Measurements from ENCODE around the gene SWI5. TPM values are rescaled to one million over a fixed set of nuclear protein-coding genes. Genes with fewer than 3 reads are reported as not detected.

Gene SWI5
- total and polyA plus RNA-seq, 7 donors = 18.0 to 35.7 (median 24.1) TPM

- H3K4me3 ChIP-seq = no peak overlapping the region
- H3K4me1 ChIP-seq = peaks cover 0 to 21% (median 11%) of the 10 kb centered on the region in 4 donors
- H3K27me3 ChIP-seq = peaks cover 0 to 27% (median 20%) of the 10 kb centered on the region in 3 donors
- 81 to 84% methylated on average over 3 of the region's 3 CpGs for WGBS, 2 donors
- H3K9me3 ChIP-seq = no peaks in the 10 kb centered on the region
- H3K36me3 ChIP-seq = peaks cover 0 to 6% (median under 1%) of the 10 kb centered on the region in 4 donors
- TF ChIP-seq POLR2AphosphoS5 (IDR thresholded peaks at IDR 0.05) (no peak), POLR2A (IDR thresholded peaks at IDR 0.05) (no peak), EP300 (IDR thresholded peaks at IDR 0.05) (no peak)
- intact Hi-C loops (cut with DNase I) = no loop called here
- DNase-seq = no peak
- H3K27ac ChIP-seq = no peak overlapping the region
These were observed 24.4 kb upstream of the SWI5 start for GRCh38 chr9:128251732-128252100.

- no peak for DNase-seq
- Histone ChIP-seq H3K9me3 (no peaks in the 10 kb centered on the region), H3K27ac (no peak overlapping the region), H3K4me3 (no peak overlapping the region), H3K4me1 (peaks cover 0 to 21% (median 11%) of the 10 kb centered on the region in 4 donors), H3K36me3 (peaks cover 5 to 14% (median 7%) of the 10 kb centered on the region in 4 donors), H3K27me3 (peaks cover 0 to 27% (median 20%) of the 10 kb centered on the region in 3 donors)
- intact Hi-C loops (cut with DNase I) = no loop called here
- TF ChIP-seq POLR2A (IDR thresholded peaks at IDR 0.05) = no peak
- no peak for TF ChIP-seq POLR2AphosphoS5 (IDR thresholded peaks at IDR 0.05)
- TF ChIP-seq EP300 (IDR thresholded peaks at IDR 0.05) = no peak
- no peak for TF ChIP-seq CTCF (IDR thresholded peaks at IDR 0.05)
- WGBS, 2 donors = 91 to 93% methylated on average over 25 of the region's 25 CpGs
These were observed 23.5 kb upstream of the SWI5 start for GRCh38 chr9:128252317-128253139.

- no peak for DNase-seq
- Histone ChIP-seq H3K4me1 (peaks cover 0 to 21% (median 11%) of the 10 kb centered on the region in 4 donors), H3K4me3 (no peak overlapping the region), H3K27me3 (peaks cover 0 to 27% (median 20%) of the 10 kb centered on the region in 3 donors), H3K9me3 (no peaks in the 10 kb centered on the region), H3K36me3 (peaks cover 13 to 22% (median 16%) of the 10 kb centered on the region in 4 donors), H3K27ac (no peak overlapping the region)
- intact Hi-C loops (cut with DNase I) = no loop called here
- TF ChIP-seq EP300 (IDR thresholded peaks at IDR 0.05) (no peak), POLR2AphosphoS5 (IDR thresholded peaks at IDR 0.05) (no peak), CTCF (IDR thresholded peaks at IDR 0.05) (no peak), POLR2A (IDR thresholded peaks at IDR 0.05) (no peak)
- WGBS, 2 donors = 87 to 90% methylated on average over 31 of the region's 31 CpGs
These were observed 22.7 kb upstream of the SWI5 start for GRCh38 chr9:128253140-128253990.

GRCh38 chr9:128253991-128254346 is 22.1 kb upstream of the SWI5 start:
- Histone ChIP-seq H3K4me1 (peaks cover 0 to 21% (median 11%) of the 10 kb centered on the region in 4 donors), H3K27ac (no peak overlapping the region), H3K36me3 (peaks cover 17 to 28% (median 22%) of the 10 kb centered on the region in 4 donors), H3K27me3 (peaks cover 0 to 27% (median 20%) of the 10 kb centered on the region in 3 donors), H3K9me3 (no peaks in the 10 kb centered on the region), H3K4me3 (no peak overlapping the region)
- no peak for TF ChIP-seq EP300 (IDR thresholded peaks at IDR 0.05)
- TF ChIP-seq CTCF (IDR thresholded peaks at IDR 0.05) = no peak
- TF ChIP-seq POLR2AphosphoS5 (IDR thresholded peaks at IDR 0.05) = no peak
- TF ChIP-seq POLR2A (IDR thresholded peaks at IDR 0.05) = no peak
- WGBS, 2 donors = 90 to 93% methylated on average over 7 of the region's 7 CpGs
- intact Hi-C loops (cut with DNase I) = no loop called here
- no peak for DNase-seq

GRCh38 chr9:128254362-128254761 is 21.7 kb upstream of the SWI5 start:
- Histone ChIP-seq H3K36me3 (peaks cover 21 to 32% (median 26%) of the 10 kb centered on the region in 4 donors), H3K4me1 (peaks cover 0 to 21% (median 11%) of the 10 kb centered on the region in 4 donors), H3K27ac (no peak overlapping the region), H3K4me3 (no peak overlapping the region), H3K9me3 (no peaks in the 10 kb centered on the region), H3K27me3 (peaks cover 0 to 27% (median 20%) of the 10 kb centered on the region in 3 donors)
- 91 to 92% methylated on average over 20 of the region's 20 CpGs for WGBS, 2 donors
- TF ChIP-seq EP300 (IDR thresholded peaks at IDR 0.05) (no peak), CTCF (IDR thresholded peaks at IDR 0.05) (no peak), POLR2AphosphoS5 (IDR thresholded peaks at IDR 0.05) (no peak), POLR2A (IDR thresholded peaks at IDR 0.05) (no peak)
- no peak for DNase-seq
- intact Hi-C loops (cut with DNase I) = no loop called here
